ENCODE measurements around the gene NELL1.

DNA sequence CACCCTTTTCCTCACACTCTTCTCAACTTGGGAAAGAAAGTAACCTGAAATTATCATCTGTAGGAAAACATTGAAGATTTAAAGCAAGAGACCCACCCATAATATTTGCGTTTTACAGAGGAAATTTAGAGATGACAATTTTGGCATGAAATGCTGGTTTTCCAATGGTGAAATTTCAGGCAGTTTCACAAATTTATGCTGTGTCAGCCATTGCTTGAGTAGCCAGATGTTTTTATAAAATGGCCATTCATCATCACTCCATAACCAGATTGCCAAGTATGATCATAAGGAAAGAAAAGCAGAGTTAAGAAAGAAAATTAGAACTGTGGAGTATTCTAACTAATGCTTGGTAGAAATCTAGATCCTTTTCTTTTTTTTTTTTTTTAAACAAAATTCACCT lies 732.9 kb downstream of the NELL1 start:
- no peak for TF ChIP-seq POLR2AphosphoS5 (IDR thresholded peaks at IDR 0.05; ENCODE audit: low read depth, low read length)
- TF ChIP-seq, protein P1, sequence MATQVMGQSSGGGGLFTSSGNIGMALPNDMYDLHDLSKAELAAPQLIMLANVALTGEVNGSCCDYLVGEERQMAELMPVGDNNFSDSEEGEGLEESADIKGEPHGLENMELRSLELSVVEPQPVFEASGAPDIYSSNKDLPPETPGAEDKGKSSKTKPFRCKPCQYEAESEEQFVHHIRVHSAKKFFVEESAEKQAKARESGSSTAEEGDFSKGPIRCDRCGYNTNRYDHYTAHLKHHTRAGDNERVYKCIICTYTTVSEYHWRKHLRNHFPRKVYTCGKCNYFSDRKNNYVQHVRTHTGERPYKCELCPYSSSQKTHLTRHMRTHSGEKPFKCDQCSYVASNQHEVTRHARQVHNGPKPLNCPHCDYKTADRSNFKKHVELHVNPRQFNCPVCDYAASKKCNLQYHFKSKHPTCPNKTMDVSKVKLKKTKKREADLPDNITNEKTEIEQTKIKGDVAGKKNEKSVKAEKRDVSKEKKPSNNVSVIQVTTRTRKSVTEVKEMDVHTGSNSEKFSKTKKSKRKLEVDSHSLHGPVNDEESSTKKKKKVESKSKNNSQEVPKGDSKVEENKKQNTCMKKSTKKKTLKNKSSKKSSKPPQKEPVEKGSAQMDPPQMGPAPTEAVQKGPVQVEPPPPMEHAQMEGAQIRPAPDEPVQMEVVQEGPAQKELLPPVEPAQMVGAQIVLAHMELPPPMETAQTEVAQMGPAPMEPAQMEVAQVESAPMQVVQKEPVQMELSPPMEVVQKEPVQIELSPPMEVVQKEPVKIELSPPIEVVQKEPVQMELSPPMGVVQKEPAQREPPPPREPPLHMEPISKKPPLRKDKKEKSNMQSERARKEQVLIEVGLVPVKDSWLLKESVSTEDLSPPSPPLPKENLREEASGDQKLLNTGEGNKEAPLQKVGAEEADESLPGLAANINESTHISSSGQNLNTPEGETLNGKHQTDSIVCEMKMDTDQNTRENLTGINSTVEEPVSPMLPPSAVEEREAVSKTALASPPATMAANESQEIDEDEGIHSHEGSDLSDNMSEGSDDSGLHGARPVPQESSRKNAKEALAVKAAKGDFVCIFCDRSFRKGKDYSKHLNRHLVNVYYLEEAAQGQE (IDR thresholded peaks at IDR 0.05; ENCODE audit: insufficient read depth in 1 of 2, low read depth in 2 of 2, low read length in 2 of 2): no peak
